Adrenal gland (tissue), 12 donors: ENCODE data around the gene TMEM95. TPM values are rescaled to one million over a fixed set of nuclear protein-coding genes. Genes with fewer than 3 reads are reported as not detected.
A peak's percentile ranks its signal among the peaks of the same experiment; 100 is the strongest.

Source experiments
- DNase-seq, 7 donors: peaks; one replicate each; pipeline ENCODE4 v3.0.0-alpha.2; 2019 to 2020
- H3K27ac ChIP-seq, 5 donors: fragments of 200-600 bp; sonication (generic) in 4 of 5; 1 replicate in 3 of 5; 2 replicates in 2 of 5; pipeline versions ENCODE4 v1.5.1 to v1.8.0; 2016 to 2020; ENCODE audit warnings: mild to moderate bottlenecking in 1 of 5
- H3K27me3 ChIP-seq: fragments of 200-600 bp; 2 replicates; pipeline ENCODE4 v1.8.0; 2021
- H3K36me3 ChIP-seq, 2 donors: fragments of 200-600 bp; replicated peaks in 1 of 2; 1 replicate in 1 of 2; 2 replicates in 1 of 2; pipeline versions ENCODE4 v1.5.1 to v1.8.0; 2018 to 2022
- H3K4me1 ChIP-seq, 2 donors: fragments of 200-600 bp; replicated peaks in 1 of 2; 1 replicate in 1 of 2; 2 replicates in 1 of 2; pipeline versions ENCODE4 v1.5.1 to v1.8.0; 2018 to 2021
- H3K4me3 ChIP-seq, 4 donors: fragments of 200-600 bp; sonication (generic) in 3 of 4; one replicate each; pipeline ENCODE4 v1.5.1; 2016 to 2018
- H3K9me3 ChIP-seq, 3 donors: fragments of 200-600 bp; sonication (generic) in 1 of 3; replicated peaks in 1 of 3; 1 replicate in 2 of 3; 2 replicates in 1 of 3; pipeline versions ENCODE4 v1.5.1 to v1.8.0; 2016 to 2021
- CTCF ChIP-seq, 6 experiments: fragments of 450-650 bp in 4 of 6; fragments of 200-600 bp in 2 of 6; sonication (generic) in 1 of 6; IDR thresholded peaks; 1 replicate in 5 of 6; 2 replicates in 1 of 6; pipeline versions ENCODE4 v1.5.1 to v1.8.0; 2016 to 2021; ENCODE audit warnings: antibody characterized with exemption in 6 of 6, mild to moderate bottlenecking in 2 of 6, moderate library complexity in 1 of 6
- POLR2A ChIP-seq, 2 donors: fragments of 450-650 bp; IDR thresholded peaks; one replicate each; pipeline ENCODE4 v1.6.1; 2017; ENCODE audit warnings: antibody characterized with exemption in 2 of 2, mild to moderate bottlenecking in 2 of 2, moderate library complexity in 1 of 2
- WGBS, 4 donors: extraction: QIAGEN DNeasy Blood & Tissue Kit in 2 of 4; methylation state at CpG; one replicate each; pipeline versions ENCODE4 v1.1.5 to v1.1.7; 2013 to 2017; 5-methylcytosine and 5-hydroxymethylcytosine counted together
- intact Hi-C, 2 donors: fragments of 100-400 bp; cut with DNase I; formaldehyde crosslinking; loops; one replicate each; pipeline versions ENCODE4 v1.14.1 to v1.15.0; 2022 to 2023
- polyA plus RNA-seq, 3 donors: library from polyadenylated mRNA; stranded (reverse); fragments of 200-250 nt in 2 of 3; fragments of 350-450 nt in 1 of 3; fragmentation: Illumina TruSeq in 1 of 3; extraction: RNeasy Lipid Tissue Mini Kit (QIAGEN cat#74804) in 1 of 3; gene quantifications; one replicate each; pipeline ENCODE4 v1.2.3, GENCODE V29; 2013 to 2014
- total RNA-seq, 9 donors: library from RNA; depleted of rRNA in 4 of 9; stranded (reverse); fragments of >200 nt in 4 of 9; fragments of 120-200 nt in 1 of 9; fragmentation: NEBNext Ultra II Directional in 1 of 9; extraction: Animal tissue kit (Norgen Biotek cat#: 25700) in 1 of 9; gene quantifications; one replicate each; pipeline versions ENCODE4 v1.1.0 to v1.2.4, GENCODE V29; 2013 to 2023
- donor health status: healthy with polysubstance abuse.
- donor health status: Bipolar disorder and iron deficiency.
- donor health status: DM: yes; HTN: yes; CAD: no.
- donor health status: DM: no; HTN: no; CAD: no.
- donor health status: DM: no; HTN: no; CAD: no.
- donor health status: DM: yes; HTN: yes; CAD: no.

The TMEM95 gene
- total and polyA plus RNA-seq, 12 donors: not detected

GRCh38 chr17:7313088-7313889, 41.7 kb upstream of the TMEM95 start:
- WGBS, 4 donors: 51 to 63% (median 56%) methylated on average over 7 of the region's 7 CpGs
- H3K36me3 ChIP-seq: peaks cover 0 to 61% of the 10 kb centered on the region in 2 donors
- H3K4me3 ChIP-seq: no peak overlapping the region
- TF ChIP-seq CTCF (IDR thresholded peaks at IDR 0.05) (peak in 4 of 6 experiments; percentile 25 to 45 (median 37)), POLR2A (IDR thresholded peaks at IDR 0.05) (peak in 1 of 2 donors; percentile 6)
- intact Hi-C loops: no loop called here
- H3K4me1 ChIP-seq: peaks cover 32 to 63% of the 10 kb centered on the region in 2 donors
- peak in 3 of 7 donors; percentile 35 to 42 (median 36) for DNase-seq
- peak overlapping the region in 2 of 5 donors; percentile 66 to 93 for H3K27ac ChIP-seq
- H3K9me3 ChIP-seq: no peaks in the 10 kb centered on the region
- H3K27me3 ChIP-seq: no peaks in the 10 kb centered on the region

- H3K36me3 ChIP-seq: peaks cover 0 to 69% of the 10 kb centered on the region in 2 donors
- H3K4me1 ChIP-seq: peaks cover 29 to 61% of the 10 kb centered on the region in 2 donors
- intact Hi-C loops: no loop called here
- H3K27me3 ChIP-seq: no peaks in the 10 kb centered on the region
- no peaks in the 10 kb centered on the region for H3K9me3 ChIP-seq
- DNase-seq: no peak
- 41 to 43% (median 42%) methylated on average over 9 of the region's 9 CpGs for WGBS, 4 donors
- peak overlapping the region; percentile 33 to 100 (median 93) for H3K27ac ChIP-seq
- H3K4me3 ChIP-seq: peak overlapping the region in 3 of 4 donors; percentile 43 to 99 (median 77)
- no peak for TF ChIP-seq POLR2A (IDR thresholded peaks at IDR 0.05)
- no peak for TF ChIP-seq CTCF (IDR thresholded peaks at IDR 0.05)
These were observed 40.9 kb upstream of the TMEM95 start for GRCh38 chr17:7313890-7314718.

GRCh38 chr17:7314719-7315569, 40.0 kb upstream of the TMEM95 start, which contains the start of gene GPS2:
GPS2 (minus strand) TSS chr17:7315360; CDS start chr17:7315052, 308 bp downstream.
- peaks cover 22 to 52% of the 10 kb centered on the region in 2 donors for H3K4me1 ChIP-seq
- no peaks in the 10 kb centered on the region for H3K27me3 ChIP-seq
- peaks cover 0 to 64% of the 10 kb centered on the region in 2 donors for H3K36me3 ChIP-seq

More at GRCh38 chr17:7314719-7315569, 40.0 kb upstream of the TMEM95 start, which contains the start of gene GPS2:
- intact Hi-C loops: no loop called here
- DNase-seq: peak; percentile 89 to 96 (median 93)
- H3K4me3 ChIP-seq: peak within 1 kb of the TSS in 3 of 4 donors; percentile 43 to 99 (median 77)
- H3K27ac ChIP-seq: peak within 1 kb of the TSS; percentile 43 to 100 (median 93)
- H3K9me3 ChIP-seq: no peaks in the 10 kb centered on the region
- TF ChIP-seq CTCF (IDR thresholded peaks at IDR 0.05) (peak in 1 of 6 experiments; percentile 1), POLR2A (IDR thresholded peaks at IDR 0.05) (peak; percentile 78 to 85)
- 0% methylated on average over 9 to 95 of the region's 95 CpGs for WGBS, 4 donors
